ENCODE measurements around the gene MMS22L.

DNA sequence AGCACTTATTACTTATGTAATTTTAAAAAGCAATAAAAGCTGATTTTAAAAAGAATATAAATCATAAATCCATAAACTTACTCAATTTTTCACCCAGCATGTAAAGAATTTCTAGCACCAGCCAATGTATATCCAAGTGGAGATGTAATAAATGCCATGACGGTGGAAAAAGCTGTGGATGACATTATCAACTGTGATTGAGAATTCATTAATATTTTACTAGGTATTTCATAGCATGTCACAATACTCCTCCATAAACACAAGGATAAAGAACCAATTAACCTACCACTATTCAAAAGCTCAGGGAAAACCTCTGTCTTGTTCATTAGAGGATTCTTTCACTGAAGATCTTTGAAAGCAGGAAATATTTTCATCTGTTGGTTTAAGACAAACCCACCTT is 13.2 kb downstream of the MMS22L start:
- no peak for TF ChIP-seq EZH2 (IDR thresholded peaks at IDR 0.05; ENCODE audit: low read length, unreplicated experiment)
- TF ChIP-seq CTCF (conservative IDR thresholded peaks at IDR 0.05; ENCODE audit: low read depth, low read length): no peak
- TF ChIP-seq EZH2phosphoT487 (IDR thresholded peaks at IDR 0.05; ENCODE audit: borderline replicate concordance, low read length): no peak
